Stimulated activated effector memory CD8-positive, alpha-beta T cell treated with anti-CD3 and anti-CD28 coated beads, Interleukin-12 subunit alpha, Interleukin-12 subunit beta, amount 100 ng/mL, for 72 hours (primary cell): Measurements from ENCODE around the gene UBE3B.
A peak's percentile ranks its signal among the peaks of the same experiment; 100 is the strongest.

Experiments
- ATAC-seq: fragments of 150-1000 bp; cut with Tn5 transposase; 2 replicates; pipeline ENCODE4 v1.10.0; 2021
- DNase-seq, 2 donors: peaks; one replicate each; pipeline ENCODE4 v3.0.0; 2021 to 2022; ENCODE audit warnings: low spot score in 2 of 2
- H3K27ac Mint-ChIP-seq: one replicate; pipeline ENCODE4 v1.8.0; 2022; ENCODE audit warnings: mild to moderate bottlenecking, mixed read lengths
- H3K36me3 Mint-ChIP-seq: one replicate; pipeline ENCODE4 v1.8.0; 2022; ENCODE audit warnings: mild to moderate bottlenecking, mixed read lengths
- H3K4me1 Mint-ChIP-seq: one replicate; pipeline ENCODE4 v1.8.0; 2022; ENCODE audit warnings: mixed read lengths
- H3K4me3 Mint-ChIP-seq: one replicate; pipeline ENCODE4 v1.8.0; 2022; ENCODE audit warnings: mild to moderate bottlenecking, mixed read lengths
- H3K9me3 Mint-ChIP-seq: one replicate; pipeline ENCODE4 v1.8.0; 2022; ENCODE audit warnings: mixed read lengths

The UBE3B gene

GRCh38 chr12:109493090-109493489 is 15.7 kb downstream of the UBE3B start:
- Mint-ChIP-seq H3K4me3 (no peak overlapping the region), H3K9me3 (no peaks in the 10 kb centered on the region), H3K4me1 (no peaks in the 10 kb centered on the region), H3K27ac (no peak overlapping the region), H3K36me3 (peaks cover 86% of the 10 kb centered on the region)
- DNase-seq: no peak
- no peak for ATAC-seq

GRCh38 chr12:109493938-109494337 is 16.5 kb downstream of the UBE3B start:
- H3K4me1 Mint-ChIP-seq: no peaks in the 10 kb centered on the region
- DNase-seq (no peak), ATAC-seq (no peak)
- H3K36me3 Mint-ChIP-seq: peaks cover 86% of the 10 kb centered on the region
- H3K4me3 Mint-ChIP-seq: no peak overlapping the region
- H3K9me3 Mint-ChIP-seq: no peaks in the 10 kb centered on the region
- H3K27ac Mint-ChIP-seq: no peak overlapping the region

GRCh38 chr12:109494348-109494881 is 17.0 kb downstream of the UBE3B start:
- no peaks in the 10 kb centered on the region for H3K9me3 Mint-ChIP-seq
- H3K27ac Mint-ChIP-seq: no peak overlapping the region
- ATAC-seq (no peak), DNase-seq (no peak)
- peaks cover 86% of the 10 kb centered on the region for H3K36me3 Mint-ChIP-seq
- H3K4me3 Mint-ChIP-seq: no peak overlapping the region
- no peaks in the 10 kb centered on the region for H3K4me1 Mint-ChIP-seq

GRCh38 chr12:109495012-109495411 is 17.6 kb downstream of the UBE3B start:
- no peak for DNase-seq
- H3K36me3 Mint-ChIP-seq: peaks cover 86% of the 10 kb centered on the region
- ATAC-seq: no peak
- no peak overlapping the region for H3K4me3 Mint-ChIP-seq
- H3K9me3 Mint-ChIP-seq: no peaks in the 10 kb centered on the region
- no peaks in the 10 kb centered on the region for H3K4me1 Mint-ChIP-seq
- no peak overlapping the region for H3K27ac Mint-ChIP-seq

GRCh38 chr12:109496306-109496705 is 18.9 kb downstream of the UBE3B start:
- peaks cover 86% of the 10 kb centered on the region for H3K36me3 Mint-ChIP-seq
- H3K9me3 Mint-ChIP-seq: no peaks in the 10 kb centered on the region
- H3K4me1 Mint-ChIP-seq: no peaks in the 10 kb centered on the region
- DNase-seq (no peak), ATAC-seq (no peak)
- H3K4me3 Mint-ChIP-seq: no peak overlapping the region
- no peak overlapping the region for H3K27ac Mint-ChIP-seq

GRCh38 chr12:109497675-109498074 is 20.2 kb downstream of the UBE3B start:
- no peaks in the 10 kb centered on the region for H3K4me1 Mint-ChIP-seq

GRCh38 chr12:109500406-109501185 is 23.2 kb downstream of the UBE3B start:
- DNase-seq: no peak
- ATAC-seq: no peak
- Mint-ChIP-seq H3K9me3 (no peaks in the 10 kb centered on the region), H3K4me1 (no peaks in the 10 kb centered on the region), H3K27ac (peak overlapping the region; percentile 45), H3K4me3 (no peak overlapping the region), H3K36me3 (peaks cover 98% of the 10 kb centered on the region)

More at GRCh38 chr12:109497675-109498074, 20.2 kb downstream of the UBE3B start:
- ATAC-seq (no peak), DNase-seq (no peak)
- Mint-ChIP-seq H3K27ac (no peak overlapping the region), H3K4me3 (no peak overlapping the region), H3K36me3 (peaks cover 90% of the 10 kb centered on the region), H3K9me3 (no peaks in the 10 kb centered on the region)

- DNase-seq: no peak
- Mint-ChIP-seq H3K36me3 (peaks cover 98% of the 10 kb centered on the region), H3K27ac (peak overlapping the region; percentile 45), H3K4me1 (no peaks in the 10 kb centered on the region), H3K9me3 (no peaks in the 10 kb centered on the region), H3K4me3 (no peak overlapping the region)
- ATAC-seq: no peak
These were observed 23.9 kb downstream of the UBE3B start for GRCh38 chr12:109501299-109501698.

- Mint-ChIP-seq H3K27ac (no peak overlapping the region), H3K9me3 (no peaks in the 10 kb centered on the region), H3K36me3 (peaks cover 92% of the 10 kb centered on the region), H3K4me3 (no peak overlapping the region), H3K4me1 (no peaks in the 10 kb centered on the region)
- DNase-seq: no peak
- ATAC-seq: no peak
These were observed 24.9 kb downstream of the UBE3B start for GRCh38 chr12:109502332-109502731.

- no peak overlapping the region for H3K27ac Mint-ChIP-seq
- no peak overlapping the region for H3K4me3 Mint-ChIP-seq
- DNase-seq (no peak), ATAC-seq (no peak)
- H3K36me3 Mint-ChIP-seq: peaks cover 92% of the 10 kb centered on the region
- no peaks in the 10 kb centered on the region for H3K4me1 Mint-ChIP-seq
- H3K9me3 Mint-ChIP-seq: no peaks in the 10 kb centered on the region
These were observed 26.2 kb downstream of the UBE3B start for GRCh38 chr12:109503611-109504010.

GRCh38 chr12:109504068-109504467 is 26.6 kb downstream of the UBE3B start:
- peaks cover 92% of the 10 kb centered on the region for H3K36me3 Mint-ChIP-seq
- no peaks in the 10 kb centered on the region for H3K4me1 Mint-ChIP-seq
- no peak overlapping the region for H3K4me3 Mint-ChIP-seq
- no peak overlapping the region for H3K27ac Mint-ChIP-seq
- H3K9me3 Mint-ChIP-seq: no peaks in the 10 kb centered on the region
- ATAC-seq (no peak), DNase-seq (no peak)

GRCh38 chr12:109510196-109510595 is 32.8 kb downstream of the UBE3B start:
- Mint-ChIP-seq H3K4me3 (no peak overlapping the region), H3K9me3 (no peaks in the 10 kb centered on the region), H3K27ac (peak overlapping the region; percentile 16), H3K4me1 (no peaks in the 10 kb centered on the region), H3K36me3 (peaks cover 86% of the 10 kb centered on the region)
- ATAC-seq (no peak), DNase-seq (no peak)

- Mint-ChIP-seq H3K4me3 (no peak overlapping the region), H3K36me3 (peaks cover 93% of the 10 kb centered on the region), H3K4me1 (no peaks in the 10 kb centered on the region), H3K9me3 (no peaks in the 10 kb centered on the region), H3K27ac (no peak overlapping the region)
- no peak for DNase-seq
- ATAC-seq: no peak
These were observed 35.2 kb downstream of the UBE3B start for GRCh38 chr12:109512608-109513007.

GRCh38 chr12:109513051-109513450 is 35.6 kb downstream of the UBE3B start:
- no peak overlapping the region for H3K4me3 Mint-ChIP-seq
- ATAC-seq (no peak), DNase-seq (no peak)
- H3K4me1 Mint-ChIP-seq: no peaks in the 10 kb centered on the region
- H3K27ac Mint-ChIP-seq: no peak overlapping the region
- peaks cover 93% of the 10 kb centered on the region for H3K36me3 Mint-ChIP-seq
- no peaks in the 10 kb centered on the region for H3K9me3 Mint-ChIP-seq

- H3K27ac Mint-ChIP-seq: no peak overlapping the region
- H3K36me3 Mint-ChIP-seq: peaks cover 93% of the 10 kb centered on the region
- no peak for ATAC-seq
- H3K4me1 Mint-ChIP-seq: no peaks in the 10 kb centered on the region
- H3K9me3 Mint-ChIP-seq: no peaks in the 10 kb centered on the region
- no peak for DNase-seq
- H3K4me3 Mint-ChIP-seq: no peak overlapping the region
These were observed 36.5 kb downstream of the UBE3B start for GRCh38 chr12:109513977-109514376.

GRCh38 chr12:109517619-109518018 is 40.2 kb downstream of the UBE3B start:
- no peaks in the 10 kb centered on the region for H3K9me3 Mint-ChIP-seq
- DNase-seq (no peak), ATAC-seq (no peak)
- H3K4me3 Mint-ChIP-seq: no peak overlapping the region
- peaks cover 86% of the 10 kb centered on the region for H3K36me3 Mint-ChIP-seq
- no peaks in the 10 kb centered on the region for H3K4me1 Mint-ChIP-seq
- H3K27ac Mint-ChIP-seq: peak overlapping the region; percentile 73
